Activated CD4-positive, alpha-beta memory T cell treated with anti-CD3 and anti-CD28 coated beads for 36 hours (primary cell): ENCODE measurements around the gene RGS7. TPM values are rescaled to one million over a fixed set of nuclear protein-coding genes. Genes with fewer than 3 reads are reported as not detected.
"Not testable (repeated sequence)": the region's sequence is repeated elsewhere in the genome, so short reads cannot be mapped to it uniquely, and the experiment has no call there.

Source experiments
- CTCF ChIA-PET: fragments of 350-600 bp; sonication (Branson Sonifier 250); formaldehyde crosslinking; loops from one replicate; lab custom pipeline; 2021; ENCODE audit warnings: antibody characterized with exemption, inconsistent platforms; lab: Charles Lee
- POLR2A ChIA-PET: fragments of 350-600 bp; sonication (Branson Sonifier 250); formaldehyde crosslinking; loops from one replicate; lab custom pipeline; 2021; ENCODE audit warnings: antibody characterized with exemption; lab: Charles Lee
- DNase-seq: peaks from one replicate; pipeline ENCODE4 v3.0.0-alpha.2; 2020
- H3K27ac Mint-ChIP-seq: one replicate; pipeline ENCODE4 v1.8.0; 2021; ENCODE audit warnings: mixed read lengths
- H3K27me3 Mint-ChIP-seq: one replicate; pipeline ENCODE4 v1.8.0; 2021; ENCODE audit warnings: mixed read lengths
- H3K36me3 Mint-ChIP-seq: one replicate; pipeline ENCODE4 v1.8.0; 2021; ENCODE audit warnings: mixed read lengths
- H3K4me1 Mint-ChIP-seq: one replicate; pipeline ENCODE4 v1.8.0; 2021; ENCODE audit warnings: low read depth, mixed read lengths
- H3K4me3 Mint-ChIP-seq: one replicate; pipeline ENCODE4 v1.8.0; 2021; ENCODE audit warnings: mild to moderate bottlenecking, mixed read lengths
- H3K9me3 Mint-ChIP-seq: one replicate; pipeline ENCODE4 v1.8.0; 2021; ENCODE audit warnings: mixed read lengths
- intact Hi-C: fragments of 100-400 bp; cut with micrococcal nuclease; formaldehyde crosslinking; loops from one replicate; pipeline ENCODE4 v1.15.1; 2023
- total RNA-seq, 2 experiments: library from RNA; stranded (reverse); gene quantifications; one replicate each; pipeline ENCODE4 v1.2.3, GENCODE V29; 2021

The RGS7 gene
- total RNA-seq, 2 experiments from 2014 or later: not detected

DNA sequence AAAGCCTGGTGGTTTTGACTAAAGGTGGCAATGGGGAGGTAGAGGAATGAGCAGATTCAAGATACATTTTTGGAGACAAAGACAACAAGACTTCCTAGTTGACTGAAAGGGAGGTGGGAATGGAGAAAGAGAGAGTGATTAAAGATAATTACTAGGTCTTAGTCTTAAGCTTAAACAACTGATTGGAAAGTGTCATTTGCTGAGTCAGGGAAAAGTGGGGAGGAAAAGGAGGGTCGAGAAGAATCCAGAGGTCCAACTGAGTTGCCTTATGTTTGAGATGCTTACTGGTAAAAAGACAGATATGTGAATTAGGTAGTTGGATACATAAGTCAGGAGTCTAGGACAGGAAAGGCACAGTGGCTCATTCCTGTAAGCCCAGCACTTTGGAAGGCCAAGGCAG is 179.3 kb downstream of the RGS7 start:
- intact Hi-C loops: no loop called here
- no peak for DNase-seq
- POLR2A ChIA-PET: no interaction called here
- Mint-ChIP-seq H3K36me3 (no peaks in the 10 kb centered on the region), H3K4me3 (no peak overlapping the region), H3K27me3 (no peaks in the 10 kb centered on the region), H3K4me1 (no peaks in the 10 kb centered on the region), H3K9me3 (no peaks in the 10 kb centered on the region), H3K27ac (no peak overlapping the region)
- CTCF ChIA-PET: no interaction called here

GRCh38 chr1:241172486-241172885 is 184.5 kb downstream of the RGS7 start:
- POLR2A ChIA-PET: no interaction called here
- H3K4me3 Mint-ChIP-seq: no peak overlapping the region

DNA sequence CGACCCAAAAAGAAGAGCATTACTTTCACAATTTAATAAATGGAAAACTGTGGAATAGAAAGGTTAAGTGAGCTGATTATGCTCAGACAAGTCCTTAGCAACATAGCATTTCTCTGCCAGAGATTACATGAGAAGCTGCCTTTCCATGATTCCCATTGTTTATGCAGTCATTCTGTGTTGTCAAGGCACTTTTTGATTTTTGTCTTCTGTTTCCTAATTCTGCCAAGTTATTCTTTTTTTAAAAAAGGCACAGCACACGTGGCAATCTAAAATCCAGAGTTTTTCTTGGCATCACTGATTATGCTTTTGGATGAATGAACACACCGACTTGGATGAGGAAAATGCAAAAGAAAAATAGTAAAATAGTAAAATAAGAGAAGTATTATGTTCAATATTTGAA is 185.0 kb downstream of the RGS7 start:
- H3K27me3 Mint-ChIP-seq: no peaks in the 10 kb centered on the region
- H3K36me3 Mint-ChIP-seq: no peaks in the 10 kb centered on the region
- intact Hi-C loops: no loop called here
- POLR2A ChIA-PET: no interaction called here
- H3K9me3 Mint-ChIP-seq: peaks cover 2% of the 10 kb centered on the region
- no peak overlapping the region for H3K4me3 Mint-ChIP-seq
- no peak overlapping the region for H3K27ac Mint-ChIP-seq
- no peaks in the 10 kb centered on the region for H3K4me1 Mint-ChIP-seq
- CTCF ChIA-PET: no interaction called here
- no peak for DNase-seq

More at GRCh38 chr1:241172486-241172885, 184.5 kb downstream of the RGS7 start:
- Mint-ChIP-seq H3K36me3 (no peaks in the 10 kb centered on the region), H3K27me3 (no peaks in the 10 kb centered on the region), H3K4me1 (no peaks in the 10 kb centered on the region), H3K27ac (no peak overlapping the region), H3K9me3 (no peaks in the 10 kb centered on the region)
- DNase-seq: no peak
- CTCF ChIA-PET: no interaction called here
- intact Hi-C loops: no loop called here

GRCh38 chr1:241167121-241167630 is 189.8 kb downstream of the RGS7 start:
- H3K36me3 Mint-ChIP-seq: no peaks in the 10 kb centered on the region
- no peak for DNase-seq
- ChIA-PET CTCF (no interaction called here), POLR2A (no interaction called here)
- no peak overlapping the region for H3K27ac Mint-ChIP-seq
- intact Hi-C loops: no loop called here
- no peak overlapping the region for H3K4me3 Mint-ChIP-seq
- H3K4me1 Mint-ChIP-seq: no peaks in the 10 kb centered on the region
- peaks cover 11% of the 10 kb centered on the region for H3K9me3 Mint-ChIP-seq
- no peaks in the 10 kb centered on the region for H3K27me3 Mint-ChIP-seq

DNA sequence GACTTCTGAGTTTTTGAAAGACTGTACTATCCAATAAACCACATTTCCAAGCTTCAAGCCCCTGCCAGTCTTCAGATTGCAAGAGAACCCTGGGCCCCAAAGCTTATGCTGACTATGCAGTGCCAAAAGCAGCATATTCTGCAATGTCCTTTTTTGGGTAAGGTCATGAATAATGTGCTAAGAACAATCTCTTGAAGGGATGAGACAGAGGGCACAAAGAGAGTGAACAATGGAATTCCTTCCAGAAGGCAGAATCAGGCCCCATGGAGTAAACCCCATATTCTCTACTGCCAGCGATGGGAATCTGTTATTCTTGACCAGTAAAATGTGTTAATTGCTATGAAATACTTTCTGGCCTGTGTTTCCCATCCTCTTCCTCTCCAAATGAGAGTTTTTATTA is 190.4 kb downstream of the RGS7 start:
- Mint-ChIP-seq H3K27ac (no peak overlapping the region), H3K4me1 (no peaks in the 10 kb centered on the region), H3K27me3 (no peaks in the 10 kb centered on the region), H3K4me3 (no peak overlapping the region), H3K9me3 (peaks cover 11% of the 10 kb centered on the region), H3K36me3 (no peaks in the 10 kb centered on the region)
- DNase-seq: no peak
- POLR2A ChIA-PET: no interaction called here
- CTCF ChIA-PET: no interaction called here
- intact Hi-C loops: no loop called here

DNA sequence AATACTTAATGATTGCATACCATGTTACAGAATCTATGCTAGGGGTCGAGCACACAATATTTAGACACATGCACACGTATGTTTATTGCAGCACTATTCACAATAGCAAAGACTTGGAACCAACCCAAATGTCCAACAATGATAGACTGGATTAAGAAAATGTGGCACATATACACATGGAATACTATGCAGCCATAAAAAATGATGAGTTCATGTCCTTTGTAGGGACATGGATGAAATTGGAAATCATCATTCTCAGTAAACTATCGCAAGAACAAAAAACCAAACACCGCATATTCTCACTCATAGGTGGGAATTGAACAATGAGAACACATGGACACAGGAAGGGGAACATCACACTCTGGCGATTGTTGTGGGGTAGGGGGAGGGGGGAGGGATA is 191.7 kb downstream of the RGS7 start:
- DNase-seq, CTCF ChIA-PET, POLR2A ChIA-PET, H3K4me1 Mint-ChIP-seq, H3K27ac Mint-ChIP-seq, H3K27me3 Mint-ChIP-seq, intact Hi-C loops, H3K36me3 Mint-ChIP-seq, H3K4me3 Mint-ChIP-seq: not testable (repeated sequence)
- H3K9me3 Mint-ChIP-seq: peaks cover 11% of the 10 kb centered on the region

DNA sequence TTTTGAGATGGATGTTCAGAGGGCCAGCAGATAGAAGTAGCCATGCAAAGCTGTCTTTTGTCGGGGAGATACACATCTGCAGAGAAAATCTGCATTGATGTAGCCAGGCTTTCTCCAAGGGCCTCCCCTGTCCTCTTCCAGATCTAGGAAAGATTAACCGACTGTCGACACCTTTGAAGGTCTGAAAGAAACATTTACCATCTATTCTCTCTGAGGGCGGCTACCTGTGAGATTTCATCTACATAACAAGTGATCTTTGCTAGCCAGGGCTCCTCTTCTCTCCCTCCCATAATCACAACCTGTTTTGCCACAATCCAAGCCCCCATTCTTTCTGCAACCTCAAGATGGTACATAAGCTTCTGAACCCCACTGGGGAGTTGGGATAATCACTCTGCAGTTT is 193.6 kb downstream of the RGS7 start:
- Mint-ChIP-seq H3K36me3 (no peaks in the 10 kb centered on the region), H3K9me3 (peaks cover 11% of the 10 kb centered on the region), H3K27ac (no peak overlapping the region), H3K4me1 (no peaks in the 10 kb centered on the region), H3K27me3 (no peaks in the 10 kb centered on the region), H3K4me3 (no peak overlapping the region)
- CTCF ChIA-PET: no interaction called here
- DNase-seq: no peak
- POLR2A ChIA-PET: no interaction called here
- intact Hi-C loops: no loop called here

DNA sequence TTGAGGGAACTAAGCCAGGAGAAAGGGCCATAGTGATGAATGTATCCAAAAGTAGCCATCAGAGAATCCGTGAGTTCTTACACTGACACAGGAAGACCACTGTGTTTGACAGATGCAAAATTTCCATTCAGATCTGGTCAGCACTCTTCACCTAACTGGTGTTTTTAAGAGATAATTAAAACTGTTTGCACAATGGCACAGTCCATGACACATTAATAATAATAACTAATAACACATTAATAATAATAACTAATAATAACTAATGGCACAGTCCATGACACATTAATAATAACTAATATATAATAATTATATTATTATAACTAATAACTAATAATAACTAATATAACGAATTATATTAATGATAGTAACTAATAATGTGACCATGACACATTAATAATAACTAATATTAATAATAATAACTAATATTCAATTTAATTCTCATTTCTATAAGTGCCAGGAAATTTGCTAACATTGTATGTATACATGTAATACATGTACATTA is 195.8 kb downstream of the RGS7 start:
- CTCF ChIA-PET: no interaction called here
- Mint-ChIP-seq H3K27me3 (no peaks in the 10 kb centered on the region), H3K36me3 (no peaks in the 10 kb centered on the region), H3K9me3 (peaks cover 8% of the 10 kb centered on the region), H3K4me1 (no peaks in the 10 kb centered on the region), H3K4me3 (no peak overlapping the region), H3K27ac (no peak overlapping the region)
- intact Hi-C loops: no loop called here
- POLR2A ChIA-PET: no interaction called here
- no peak for DNase-seq

- peaks cover 3% of the 10 kb centered on the region for H3K9me3 Mint-ChIP-seq
- H3K4me1 Mint-ChIP-seq: no peaks in the 10 kb centered on the region
- no peak for DNase-seq
- ChIA-PET POLR2A (no interaction called here), CTCF (no interaction called here)
- intact Hi-C loops: no loop called here
- no peaks in the 10 kb centered on the region for H3K27me3 Mint-ChIP-seq
- no peak overlapping the region for H3K27ac Mint-ChIP-seq
- no peaks in the 10 kb centered on the region for H3K36me3 Mint-ChIP-seq
- no peak overlapping the region for H3K4me3 Mint-ChIP-seq
Observed at GRCh38 chr1:241157435-241157834, 199.6 kb downstream of the RGS7 start.

GRCh38 chr1:241156231-241156965 is 200.6 kb downstream of the RGS7 start:
- no peaks in the 10 kb centered on the region for H3K27me3 Mint-ChIP-seq
- no peaks in the 10 kb centered on the region for H3K36me3 Mint-ChIP-seq
- no peaks in the 10 kb centered on the region for H3K4me1 Mint-ChIP-seq
- ChIA-PET CTCF (no interaction called here), POLR2A (no interaction called here)
- intact Hi-C loops: no loop called here
- no peak for DNase-seq
- no peak overlapping the region for H3K4me3 Mint-ChIP-seq
- H3K9me3 Mint-ChIP-seq: peaks cover 3% of the 10 kb centered on the region
- no peak overlapping the region for H3K27ac Mint-ChIP-seq

GRCh38 chr1:241145881-241146280 is 211.1 kb downstream of the RGS7 start:
- H3K36me3 Mint-ChIP-seq: no peaks in the 10 kb centered on the region
- H3K27me3 Mint-ChIP-seq: no peaks in the 10 kb centered on the region
- CTCF ChIA-PET: no interaction called here
- DNase-seq: no peak
- no peak overlapping the region for H3K27ac Mint-ChIP-seq
- peaks cover 3% of the 10 kb centered on the region for H3K9me3 Mint-ChIP-seq
- POLR2A ChIA-PET: no interaction called here
- intact Hi-C loops: no loop called here
- H3K4me1 Mint-ChIP-seq: no peaks in the 10 kb centered on the region
- no peak overlapping the region for H3K4me3 Mint-ChIP-seq

DNA sequence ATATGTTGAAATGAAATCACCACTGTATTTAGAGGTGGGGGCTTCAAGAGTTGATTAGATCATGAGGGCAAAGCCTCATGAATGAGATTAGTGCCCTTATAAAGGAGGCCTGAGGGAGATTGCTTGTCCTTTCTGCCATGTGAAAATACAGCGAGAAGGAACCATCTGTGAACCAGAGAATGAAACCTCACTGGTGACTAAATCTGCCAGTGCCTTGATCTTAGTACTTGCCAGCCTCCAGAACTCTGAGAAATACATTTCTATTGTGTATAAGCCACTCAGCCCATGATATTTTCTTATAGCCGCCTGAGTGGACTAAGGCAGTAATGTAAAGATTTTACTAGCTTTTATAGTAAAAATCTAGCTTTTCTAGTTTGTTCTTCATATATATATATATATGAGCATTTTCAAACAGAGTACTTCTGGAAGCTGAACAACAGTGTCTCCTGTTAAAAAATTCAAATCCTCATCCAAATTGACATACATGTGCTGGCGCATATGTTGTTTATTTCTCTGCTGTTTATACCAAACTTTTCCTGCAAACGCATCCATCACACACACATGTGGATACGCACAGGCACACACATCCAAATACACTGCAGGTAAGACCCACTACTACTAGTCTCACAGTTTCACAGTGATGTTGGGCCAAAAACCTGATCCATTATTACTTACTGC is 213.1 kb downstream of the RGS7 start:
- ChIA-PET POLR2A (no interaction called here), CTCF (no interaction called here)
- Mint-ChIP-seq H3K27me3 (no peaks in the 10 kb centered on the region), H3K36me3 (no peaks in the 10 kb centered on the region), H3K9me3 (peaks cover 3% of the 10 kb centered on the region), H3K4me3 (no peak overlapping the region), H3K27ac (no peak overlapping the region), H3K4me1 (no peaks in the 10 kb centered on the region)
- intact Hi-C loops: no loop called here
- DNase-seq: no peak

DNA sequence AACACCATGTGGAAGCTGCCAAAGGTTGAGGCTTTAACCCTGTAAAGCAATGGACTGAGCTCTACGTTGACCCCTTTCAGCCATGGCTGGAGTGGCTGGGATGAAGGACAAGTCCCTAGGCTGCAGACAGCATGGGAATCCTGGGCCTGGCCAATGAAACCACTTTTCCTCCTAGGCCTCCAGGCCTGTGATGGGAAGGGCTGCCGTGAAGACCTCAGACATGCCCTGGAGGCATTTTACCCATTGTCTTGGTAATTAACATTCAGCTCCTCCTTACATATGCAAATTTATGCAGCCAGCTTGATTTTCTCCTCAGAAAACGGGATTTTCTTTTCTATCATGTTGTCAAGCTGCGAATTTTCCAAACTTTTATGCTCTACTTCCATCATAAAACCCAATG is 214.5 kb downstream of the RGS7 start:
- Mint-ChIP-seq H3K4me1 (no peaks in the 10 kb centered on the region), H3K27ac (no peak overlapping the region), H3K9me3 (peaks cover 3% of the 10 kb centered on the region), H3K27me3 (no peaks in the 10 kb centered on the region), H3K36me3 (no peaks in the 10 kb centered on the region), H3K4me3 (no peak overlapping the region)
- intact Hi-C loops: no loop called here
- ChIA-PET POLR2A (no interaction called here), CTCF (no interaction called here)
- no peak for DNase-seq
